ENCODE data around the gene ANKRD33B. TPM values are rescaled to one million over a fixed set of nuclear protein-coding genes. Genes with fewer than 3 reads are reported as not detected.

The ANKRD33B gene
- total and polyA plus RNA-seq, 2 donors from 2014 or later: 4.8 to 20.3 TPM

GRCh38 chr5:10578293-10578665 is 14.4 kb downstream of the ANKRD33B start:
- no peak for DNase-seq
- FAIRE-seq: no peak
- H3K36me3 ChIP-seq (ENCODE audit: control insufficient read depth in 2 of 3, insufficient read depth in 3 of 3, low read length in 3 of 3): no peaks in the 10 kb centered on the region
- TF ChIP-seq CTCF (IDR thresholded peaks at IDR 0.05; ENCODE audit: borderline replicate concordance, extremely low read depth, insufficient read depth): no peak
- intact Hi-C loops (cut with DNase I): no loop called here
- H3K4me3 ChIP-seq (ENCODE audit: low read length in 3 of 3): no peak overlapping the region
- no peaks in the 10 kb centered on the region for H3K27me3 ChIP-seq (ENCODE audit: control insufficient read depth, insufficient read depth, low read length)
- H3K9ac ChIP-seq (ENCODE audit: low read length in 3 of 3): no peak overlapping the region
- peaks cover 0 to under 1% (median 0%) of the 10 kb centered on the region in 3 donors for H3K4me1 ChIP-seq (ENCODE audit: control insufficient read depth in 2 of 3, insufficient read depth in 2 of 3, low read depth in 1 of 3, low read length in 3 of 3)
- no peaks in the 10 kb centered on the region for H3K9me3 ChIP-seq (ENCODE audit: control insufficient read depth in 2 of 3, insufficient read depth in 1 of 3, low read length in 3 of 3)
- peak overlapping the region in 1 of 2 donors; percentile 29 for H3K27ac ChIP-seq (ENCODE audit: low read depth in 2 of 2, low read length in 2 of 2)

DNA sequence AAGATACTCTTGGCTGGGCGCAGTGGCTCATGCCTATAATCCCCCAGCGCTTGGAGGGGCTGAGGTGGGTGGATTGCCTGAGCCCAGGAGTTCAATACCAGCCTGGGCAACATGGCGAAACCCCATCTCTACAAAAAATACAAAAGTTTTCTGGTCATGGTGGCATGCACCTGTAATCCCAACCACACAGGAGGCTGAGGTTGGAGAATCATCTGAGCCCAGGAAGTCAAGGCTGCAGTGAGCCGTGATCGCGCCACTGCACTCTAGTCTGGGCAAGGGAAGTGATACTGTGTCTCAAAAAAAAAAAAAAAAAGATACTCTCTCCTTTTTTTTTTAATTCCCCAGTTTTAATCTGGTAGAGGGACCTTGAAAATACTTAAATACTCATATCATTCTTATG is 15.0 kb downstream of the ANKRD33B start:
- H3K27me3 ChIP-seq (ENCODE audit: control insufficient read depth, insufficient read depth, low read length): no peaks in the 10 kb centered on the region
- DNase-seq: no peak
- H3K4me1 ChIP-seq (ENCODE audit: control insufficient read depth in 2 of 3, insufficient read depth in 2 of 3, low read depth in 1 of 3, low read length in 3 of 3): peaks cover 0 to 5% (median 0%) of the 10 kb centered on the region in 3 donors
- no peak for TF ChIP-seq CTCF (IDR thresholded peaks at IDR 0.05; ENCODE audit: borderline replicate concordance, extremely low read depth, insufficient read depth)
- intact Hi-C loops (cut with DNase I): no loop called here
- H3K9ac ChIP-seq (ENCODE audit: low read length in 3 of 3): no peak overlapping the region
- H3K36me3 ChIP-seq (ENCODE audit: control insufficient read depth in 2 of 3, insufficient read depth in 3 of 3, low read length in 3 of 3): no peaks in the 10 kb centered on the region
- no peak for FAIRE-seq
- no peak overlapping the region for H3K27ac ChIP-seq (ENCODE audit: low read depth in 2 of 2, low read length in 2 of 2)
- H3K9me3 ChIP-seq (ENCODE audit: control insufficient read depth in 2 of 3, insufficient read depth in 1 of 3, low read length in 3 of 3): no peaks in the 10 kb centered on the region
- no peak overlapping the region for H3K4me3 ChIP-seq (ENCODE audit: low read length in 3 of 3)

DNA sequence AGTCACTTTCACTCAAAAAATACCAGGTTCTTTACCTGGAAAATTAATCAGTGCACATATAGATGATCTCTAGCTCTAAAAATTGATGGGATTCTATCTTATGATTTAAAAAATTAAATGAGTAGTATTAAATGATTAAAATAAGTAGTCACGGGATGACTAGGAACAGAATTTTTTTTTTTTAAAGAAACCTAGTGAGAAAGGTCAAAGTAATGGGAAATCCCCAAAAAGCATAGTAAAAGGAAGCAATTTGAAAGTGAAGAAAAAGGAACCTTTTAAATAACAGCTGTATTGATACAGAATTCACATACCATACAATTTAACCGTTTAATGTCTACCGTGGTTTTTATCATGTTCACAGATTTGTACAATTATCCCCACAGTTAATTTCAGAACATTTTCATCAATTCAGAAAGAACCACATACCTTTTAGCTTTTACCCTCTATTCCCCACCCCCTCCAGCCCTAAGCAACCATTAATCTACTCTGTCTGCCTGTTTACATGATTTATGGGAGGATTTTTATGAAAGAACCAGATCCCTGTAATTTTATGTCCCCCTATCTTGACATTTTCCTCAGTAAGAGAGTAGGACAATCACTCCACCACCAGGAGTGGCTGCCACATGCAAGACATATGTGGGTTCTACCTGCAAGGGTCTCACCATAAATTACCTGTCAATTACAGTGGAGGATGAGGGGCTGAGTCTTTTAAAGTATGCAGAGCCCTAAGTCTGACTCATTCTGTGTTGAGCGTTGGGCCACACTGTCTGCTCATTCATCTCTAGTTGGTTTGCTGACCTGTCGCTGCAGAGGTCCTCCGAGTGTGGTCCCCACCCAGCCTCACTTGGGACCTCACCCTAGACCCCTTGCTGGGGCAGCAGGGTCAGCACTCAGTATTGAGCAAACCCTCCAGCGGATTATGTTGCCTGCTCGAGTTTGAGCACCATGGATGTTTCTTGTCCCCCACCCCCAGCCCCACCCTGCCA is 16.0 kb downstream of the ANKRD33B start:
- Histone ChIP-seq H3K27me3 (ENCODE audit: control insufficient read depth, insufficient read depth, low read length) (no peaks in the 10 kb centered on the region), H3K36me3 (ENCODE audit: control insufficient read depth in 2 of 3, insufficient read depth in 3 of 3, low read length in 3 of 3) (no peaks in the 10 kb centered on the region), H3K27ac (ENCODE audit: low read depth in 2 of 2, low read length in 2 of 2) (no peak overlapping the region), H3K9ac (ENCODE audit: low read length in 3 of 3) (no peak overlapping the region), H3K9me3 (ENCODE audit: control insufficient read depth in 2 of 3, insufficient read depth in 1 of 3, low read length in 3 of 3) (no peaks in the 10 kb centered on the region), H3K4me3 (ENCODE audit: low read length in 3 of 3) (no peak overlapping the region), H3K4me1 (ENCODE audit: control insufficient read depth in 2 of 3, insufficient read depth in 2 of 3, low read depth in 1 of 3, low read length in 3 of 3) (peaks cover 0 to 7% (median 4%) of the 10 kb centered on the region in 3 donors)
- no peak for TF ChIP-seq CTCF (IDR thresholded peaks at IDR 0.05; ENCODE audit: borderline replicate concordance, extremely low read depth, insufficient read depth)
- intact Hi-C loops (cut with DNase I): no loop called here
- FAIRE-seq: no peak
- no peak for DNase-seq
